NB4 (cell line): ENCODE data around the gene VDR.

Experiments
- CTCF ChIP-seq: IDR thresholded peaks from one replicate; pipeline ENCODE4 v1.5.1; 2012; ENCODE audit warnings: low read depth, low read length
- MYC ChIP-seq: IDR thresholded peaks from 2 replicates; pipeline ENCODE4 v1.6.1; 2011; ENCODE audit warnings: low read depth, low read length
- POLR2A ChIP-seq: IDR thresholded peaks from 2 replicates; pipeline ENCODE4 v1.6.1; 2011; ENCODE audit warnings: mild to moderate bottlenecking; ENCODE audit not compliant: insufficient read length; ENCODE audit errors: extremely low read depth

- TF ChIP-seq CTCF (no peak), POLR2A (no peak), MYC (no peak)
Observed at GRCh38 chr12:47921907-47922306, 17.1 kb upstream of the VDR start.
